ENCODE data around the gene PLA2R1. TPM values are rescaled to one million over a fixed set of nuclear protein-coding genes. Genes with fewer than 3 reads are reported as not detected.

The PLA2R1 gene
- total RNA-seq, 2 experiments from 2014 or later: not detected

DNA sequence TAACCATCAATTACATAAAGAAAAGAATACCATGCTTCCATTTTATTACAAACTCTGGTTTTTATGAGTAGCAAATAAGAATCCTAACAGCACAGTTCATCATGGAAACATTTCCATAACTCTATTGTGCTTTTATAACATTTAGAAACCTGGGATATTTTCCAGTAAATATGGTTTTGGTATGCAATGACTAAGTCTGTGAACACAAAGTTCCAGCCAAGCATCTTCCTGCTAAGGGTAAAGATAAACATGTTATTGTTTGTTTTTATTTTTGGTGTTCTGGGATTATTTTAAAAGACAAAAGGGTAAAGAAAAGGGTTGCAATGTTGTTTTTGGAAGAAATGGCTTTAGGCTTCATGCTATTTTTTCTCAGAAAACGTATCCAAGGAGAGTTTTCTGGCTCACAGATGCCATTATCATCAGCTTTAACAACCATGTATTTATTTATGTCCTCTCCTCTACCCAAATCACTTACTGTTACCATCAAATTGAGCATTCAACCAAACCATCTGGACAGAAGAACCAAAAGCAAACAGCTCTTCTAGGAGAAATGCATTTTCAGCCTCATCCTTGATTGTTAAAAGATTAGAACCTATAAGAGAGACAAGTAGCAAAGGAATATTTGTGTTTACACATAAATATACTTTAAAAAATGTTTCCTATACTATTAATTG is 116.0 kb downstream of the PLA2R1 start:
- ChIA-PET POLR2A (no interaction called here), CTCF (no interaction called here)

DNA sequence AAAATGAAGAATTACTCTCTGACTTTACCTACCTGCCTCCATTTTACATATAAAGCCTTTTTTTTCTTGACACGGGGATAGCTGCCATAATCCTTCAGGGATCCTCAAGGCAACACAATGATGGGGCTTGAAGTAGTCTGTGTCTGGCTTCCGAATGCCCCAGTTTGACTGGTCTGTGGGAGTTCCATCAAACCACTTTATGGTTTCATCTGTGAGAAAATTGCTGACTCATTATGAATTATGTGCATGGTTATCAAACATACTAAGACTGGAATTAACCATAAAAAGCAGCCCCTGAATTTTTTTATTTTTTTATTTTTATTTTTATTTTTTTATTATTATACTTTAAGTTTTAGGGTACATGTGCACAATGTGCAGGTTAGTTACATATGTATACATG is 117.5 kb downstream of the PLA2R1 start:
- ChIA-PET CTCF (no interaction called here), POLR2A (no interaction called here)

DNA sequence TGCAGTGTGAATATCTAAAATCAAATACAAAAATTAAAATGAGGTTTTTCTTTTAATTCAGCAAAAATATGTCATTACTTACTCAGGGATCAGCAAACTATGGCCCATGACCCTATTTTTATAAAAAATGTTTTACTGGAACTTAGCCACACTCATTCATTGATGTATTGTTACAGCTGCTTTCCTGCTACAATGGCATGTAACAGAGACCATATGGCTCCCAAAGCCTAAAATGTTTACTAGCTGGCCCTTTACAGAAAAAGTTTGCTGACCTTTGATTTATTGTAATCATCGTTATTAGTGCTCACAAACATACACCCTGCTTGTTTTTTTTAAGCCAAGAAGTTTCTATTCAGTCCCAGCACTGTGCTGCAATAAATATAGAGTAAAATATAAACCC is 120.3 kb downstream of the PLA2R1 start:
- CTCF ChIA-PET: no interaction called here

DNA sequence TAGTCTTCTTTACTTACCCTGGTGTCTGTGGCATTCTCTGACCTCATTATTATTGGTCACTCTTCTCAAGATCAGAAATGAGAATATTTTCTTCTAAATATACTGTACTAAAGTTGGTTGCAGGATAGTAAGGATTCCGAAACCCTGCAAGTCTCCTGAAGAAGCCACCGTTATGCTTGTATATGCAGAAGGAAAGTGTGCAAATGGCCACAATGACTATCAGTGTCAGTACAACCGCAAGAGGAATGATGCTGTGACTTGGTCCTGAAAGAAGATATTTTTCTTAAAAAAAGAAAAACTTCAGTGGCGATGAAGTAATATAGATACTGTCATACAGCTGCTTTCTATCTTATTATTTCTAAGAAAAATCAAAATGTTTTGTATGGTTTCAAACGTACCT is 120.7 kb downstream of the PLA2R1 start:
- CTCF ChIA-PET: no interaction called here
- POLR2A ChIA-PET: no interaction called here

More for the DNA sequence above, 120.3 kb downstream of the PLA2R1 start:
- POLR2A ChIA-PET: no interaction called here

DNA sequence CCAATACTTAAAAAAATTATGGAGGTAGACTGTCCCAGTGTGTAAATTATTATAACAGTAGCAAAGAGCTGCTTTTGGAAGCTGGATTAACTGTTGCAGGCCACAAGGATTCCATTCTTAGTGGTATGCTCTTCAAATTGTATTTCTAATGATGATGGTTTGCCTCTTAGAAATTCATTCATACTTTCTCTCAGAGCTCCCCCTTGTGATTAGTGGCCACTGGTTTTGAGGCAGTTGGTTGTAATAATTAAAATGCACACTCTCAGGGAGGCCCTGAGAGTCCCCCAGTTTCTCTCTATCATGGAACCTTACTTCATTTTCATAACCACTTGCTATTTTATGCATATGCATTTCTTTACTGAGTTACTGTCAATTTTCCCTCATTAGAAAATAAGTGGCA is 122.5 kb downstream of the PLA2R1 start:
- ChIA-PET CTCF (no interaction called here), POLR2A (no interaction called here)

DNA sequence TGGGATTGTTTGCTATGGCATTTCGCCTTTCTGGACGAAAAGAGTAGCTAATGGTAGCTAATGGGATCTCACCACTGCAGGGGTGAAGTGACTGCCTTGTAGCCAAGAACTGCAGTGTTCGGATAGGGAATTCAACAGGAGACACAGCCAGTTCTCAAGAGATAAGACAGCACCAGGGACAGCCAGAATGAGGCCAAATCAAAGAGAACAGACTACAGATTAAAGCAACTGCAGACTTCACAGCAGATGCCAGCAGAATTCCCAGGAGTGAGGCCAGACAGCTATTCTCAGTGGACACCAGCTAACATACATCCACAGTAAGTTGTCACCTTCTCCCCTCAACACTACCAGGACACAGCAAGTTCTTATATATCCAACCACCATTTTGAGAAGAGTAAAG is 124.0 kb downstream of the PLA2R1 start:
- CTCF ChIA-PET: no interaction called here
- POLR2A ChIA-PET: no interaction called here

DNA sequence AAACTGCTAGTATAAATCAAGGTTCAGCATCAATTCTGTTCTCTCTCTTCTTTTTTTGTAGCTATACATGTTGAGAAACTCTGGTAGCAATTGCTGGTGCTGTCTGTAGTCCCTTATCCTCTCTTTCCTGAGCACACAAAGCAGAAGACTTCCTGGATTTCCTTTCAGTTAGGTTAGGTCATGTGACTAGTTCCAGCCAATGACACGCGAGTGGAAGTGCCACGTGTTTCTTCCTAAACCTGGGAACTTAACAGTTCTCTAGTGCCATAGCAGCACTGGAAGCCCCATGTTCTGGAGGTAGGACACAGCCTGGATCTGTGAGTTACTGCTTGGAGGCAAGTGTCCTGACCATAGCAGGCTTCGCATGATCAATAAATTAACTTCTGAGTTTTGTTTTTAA is 125.9 kb downstream of the PLA2R1 start:
- CTCF ChIA-PET: no interaction called here

DNA sequence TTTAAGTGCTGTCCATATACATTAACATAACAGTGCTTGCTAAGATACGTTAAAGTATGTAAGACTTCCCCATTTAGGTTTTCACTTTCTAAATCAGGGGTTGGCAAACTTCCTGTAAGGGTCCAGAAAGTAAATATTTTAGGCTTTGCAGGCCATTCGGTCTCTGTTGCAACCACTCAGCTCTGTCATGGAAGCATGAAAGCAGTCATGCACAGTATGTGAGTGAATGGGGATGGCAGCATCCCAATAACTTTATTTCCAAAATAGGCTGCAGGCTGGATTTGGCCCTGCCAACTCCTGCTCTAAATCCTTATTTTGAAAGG is 128.7 kb downstream of the PLA2R1 start:
- CTCF ChIA-PET: no interaction called here

More for the DNA sequence above, 125.9 kb downstream of the PLA2R1 start:
- POLR2A ChIA-PET: no interaction called here

DNA sequence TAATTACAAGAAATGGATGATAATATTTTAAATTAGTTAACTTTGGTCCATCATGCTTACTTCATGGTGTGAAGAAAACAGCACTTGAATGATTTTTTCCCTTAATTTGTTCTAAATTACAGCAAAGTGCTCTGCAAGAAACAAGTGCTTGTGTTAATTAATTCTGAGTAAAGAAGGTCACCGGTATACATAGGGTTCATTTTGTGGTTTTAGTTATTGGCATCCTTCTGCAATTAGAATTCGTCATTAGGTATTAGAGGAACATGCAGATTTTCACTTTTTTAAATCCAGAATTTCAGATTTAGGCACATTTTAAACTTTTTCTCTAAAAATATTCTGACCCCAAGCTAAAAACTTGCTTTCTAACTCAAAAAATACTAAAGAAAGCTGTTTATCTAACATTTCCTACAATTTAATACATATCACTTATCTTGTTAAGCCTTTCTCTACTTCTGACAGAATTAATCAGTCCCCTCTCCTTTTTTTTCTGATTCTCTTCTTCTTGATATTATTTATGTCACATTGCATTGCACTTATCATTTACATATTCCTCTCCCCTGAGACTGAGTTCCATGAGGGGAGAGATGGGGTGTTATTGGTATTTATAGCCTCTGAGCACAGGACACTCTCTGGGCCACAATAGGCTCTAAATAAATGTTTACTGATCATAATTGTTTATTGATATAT is 129.2 kb downstream of the PLA2R1 start:
- ChIA-PET CTCF (no interaction called here), POLR2A (no interaction called here)

More for the DNA sequence above, 128.7 kb downstream of the PLA2R1 start:
- POLR2A ChIA-PET: no interaction called here

DNA sequence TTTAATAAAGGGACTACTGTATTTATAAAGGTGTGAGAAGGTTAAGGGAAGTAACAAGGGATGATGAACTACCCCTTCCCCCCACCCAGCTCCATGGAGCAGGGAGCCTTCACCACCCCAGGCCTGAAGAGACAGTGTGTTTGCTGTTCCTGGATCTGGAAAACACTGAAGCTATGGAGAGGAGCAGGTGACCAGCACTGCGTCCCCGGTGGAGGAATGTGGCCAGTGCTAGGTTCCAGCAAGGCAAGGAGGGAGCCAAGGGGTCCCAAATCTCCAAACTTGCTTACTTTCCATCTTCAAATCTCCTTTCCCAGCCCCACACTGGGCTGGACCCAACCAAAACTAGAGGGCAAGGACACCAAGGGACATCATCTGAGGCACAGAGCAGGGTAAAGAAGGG is 135.7 kb downstream of the PLA2R1 start:
- ChIA-PET POLR2A (no interaction called here), CTCF (no interaction called here)

DNA sequence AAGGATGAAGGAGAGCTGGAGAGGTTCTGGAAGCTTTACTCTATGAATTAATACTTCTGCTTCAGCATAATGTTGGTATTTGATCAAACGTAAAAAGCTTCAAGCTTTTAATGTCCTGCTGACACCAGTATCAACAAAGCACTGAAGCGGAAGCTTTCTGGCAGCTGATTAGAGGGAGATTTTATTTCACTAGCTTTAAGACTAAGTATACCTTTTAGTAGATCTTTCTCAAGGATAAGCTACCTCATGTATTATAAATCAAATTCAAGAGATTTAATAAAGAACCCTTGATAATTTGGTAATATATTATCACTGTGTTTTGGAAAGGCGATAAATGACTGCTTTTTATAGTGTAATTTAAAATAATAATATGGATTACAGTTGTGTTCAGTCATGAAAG is 136.4 kb downstream of the PLA2R1 start:
- CTCF ChIA-PET: no interaction called here
- POLR2A ChIA-PET: no interaction called here

DNA sequence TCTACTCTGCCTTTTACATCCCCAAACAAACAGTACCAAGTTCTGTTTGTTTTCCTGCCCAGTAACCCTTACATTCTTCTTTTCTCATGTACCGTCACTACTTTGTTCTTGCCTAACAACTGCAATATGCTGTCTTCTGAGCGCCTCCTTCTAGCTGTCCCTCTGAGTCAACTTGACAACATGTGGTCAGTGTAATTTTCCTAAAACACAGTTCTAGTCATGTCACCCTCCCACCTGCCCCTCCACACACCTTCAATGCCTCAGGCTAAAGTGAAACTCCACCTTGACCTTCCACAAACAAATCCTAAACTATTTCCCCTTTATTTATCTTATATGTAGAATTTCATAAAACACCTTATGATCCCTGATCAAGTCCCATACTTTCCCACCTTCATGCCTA is 139.9 kb downstream of the PLA2R1 start:
- POLR2A ChIA-PET: no interaction called here

DNA sequence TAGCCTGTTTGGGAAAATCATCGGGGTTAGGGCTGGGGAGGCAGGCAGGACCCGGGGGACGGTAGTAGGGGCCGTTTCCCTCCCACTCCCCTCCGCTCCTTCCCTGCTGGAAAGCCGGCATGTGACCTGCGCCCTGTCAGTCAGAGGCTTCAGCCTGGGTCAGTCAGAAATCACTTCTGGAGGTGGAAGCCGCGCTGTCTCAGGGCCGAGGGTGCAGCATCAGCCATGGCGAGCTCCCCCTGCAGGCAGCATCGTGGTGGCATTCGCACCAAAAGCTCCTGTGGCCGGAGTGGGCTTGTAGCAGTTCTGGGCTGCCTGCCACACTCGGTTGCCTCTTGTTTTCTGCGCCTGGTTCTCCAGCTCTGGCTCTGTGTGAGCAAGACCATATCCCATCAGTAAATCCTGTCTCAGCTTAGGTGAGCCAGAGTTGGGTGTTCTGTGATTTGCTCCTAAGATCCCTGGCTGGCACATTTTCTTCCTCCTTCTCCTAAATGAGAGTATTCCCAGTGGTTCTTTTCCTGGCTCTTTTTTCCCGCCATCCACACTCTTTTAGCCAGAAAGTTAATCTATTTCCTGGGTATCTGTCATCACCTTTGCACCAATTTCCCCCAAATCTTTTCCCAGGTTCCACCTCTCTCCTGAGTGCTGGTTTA is 140.5 kb downstream of the PLA2R1 start:
- CTCF ChIA-PET: interaction anchor here (0.9 to 1.8 kb wide), 5 partner anchors 10 to 113 kb away, joined by 3 to 5 read pairs (median 4); no protein-coding TSS in a partner anchor
- POLR2A ChIA-PET: no interaction called here

More for the DNA sequence above, 139.9 kb downstream of the PLA2R1 start:
- CTCF ChIA-PET: interaction anchor here (0.9 to 1.5 kb wide), 2 partner anchors 17 to 27 kb away, joined by 3 to 4 read pairs; no protein-coding TSS in a partner anchor

DNA sequence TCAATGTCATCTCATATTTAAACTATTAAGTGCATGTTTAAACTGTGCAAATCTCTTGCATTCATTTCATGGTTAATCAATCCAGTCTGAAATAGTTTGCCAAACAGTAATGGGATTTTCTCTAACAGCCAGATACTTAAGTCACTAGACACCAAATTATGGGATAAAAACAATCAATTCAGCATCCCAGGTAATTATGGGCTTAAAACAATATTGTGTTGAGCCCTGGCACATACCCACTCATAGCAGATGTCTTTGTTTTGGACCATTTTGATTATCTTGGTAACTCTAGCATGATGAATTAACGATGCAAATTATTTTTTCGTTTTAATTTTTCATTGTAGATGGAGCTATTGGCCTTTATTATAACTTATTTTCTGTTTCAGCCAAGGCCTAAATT is 145.9 kb downstream of the PLA2R1 start:
- CTCF ChIA-PET: no interaction called here
- POLR2A ChIA-PET: no interaction called here

DNA sequence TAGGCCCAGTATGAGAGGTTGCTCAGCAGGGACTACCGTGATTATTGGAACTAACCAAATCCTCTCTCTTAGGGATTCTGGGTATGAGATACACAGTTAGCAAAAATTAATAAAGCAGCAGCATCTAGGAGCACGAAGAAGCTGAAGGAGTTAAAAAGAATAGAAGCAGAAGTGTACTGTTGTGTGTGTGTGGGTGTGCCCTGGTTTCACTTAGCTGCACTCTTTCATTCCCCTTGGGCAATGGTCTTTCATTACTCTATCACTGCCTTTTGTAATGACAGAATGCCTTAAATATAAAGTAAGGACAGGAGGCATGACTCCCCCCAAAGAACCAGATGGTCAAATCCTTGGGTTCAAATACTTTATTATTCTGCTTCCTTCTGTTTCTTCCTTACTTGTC is 148.5 kb downstream of the PLA2R1 start:
- ChIA-PET CTCF (no interaction called here), POLR2A (no interaction called here)

DNA sequence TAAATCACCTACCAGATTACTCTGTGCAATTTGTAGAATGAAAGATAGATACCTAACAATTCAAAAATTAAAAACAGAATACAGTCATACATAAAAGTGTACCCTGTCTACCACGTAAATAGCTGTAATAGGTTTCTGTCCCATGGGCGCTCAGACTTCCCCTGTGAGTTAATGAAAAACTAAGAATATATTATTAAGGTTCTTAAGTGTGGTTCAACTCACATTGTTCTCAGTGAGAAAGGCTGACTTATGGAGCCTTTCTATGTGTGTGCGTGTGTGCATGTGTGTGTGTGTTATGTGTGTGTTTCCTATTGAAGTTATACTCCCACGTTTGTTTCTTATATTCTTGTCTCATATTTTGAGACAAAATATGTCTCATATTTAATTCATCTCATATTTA is 149.8 kb downstream of the PLA2R1 start:
- ChIA-PET CTCF (no interaction called here), POLR2A (no interaction called here)

DNA sequence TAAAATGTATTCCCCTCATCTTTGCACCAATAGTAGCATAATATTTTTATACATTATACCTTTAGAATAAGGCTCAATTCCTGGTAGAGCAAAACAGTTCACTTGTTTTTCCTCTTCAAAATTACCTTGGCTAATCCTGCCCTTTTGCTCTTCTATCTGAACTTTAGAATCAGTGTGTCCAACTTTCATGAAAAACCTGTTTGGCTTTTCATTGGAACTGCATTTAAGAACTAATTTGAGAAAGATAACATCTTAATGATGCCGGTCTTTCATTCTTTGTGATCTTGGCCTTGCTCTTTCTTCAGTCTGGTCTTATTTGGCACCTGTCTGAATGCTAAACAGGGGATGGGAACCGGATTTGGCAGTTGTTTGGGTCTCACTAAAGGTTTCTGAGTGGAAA is 151.5 kb downstream of the PLA2R1 start:
- CTCF ChIA-PET: no interaction called here
- POLR2A ChIA-PET: no interaction called here

DNA sequence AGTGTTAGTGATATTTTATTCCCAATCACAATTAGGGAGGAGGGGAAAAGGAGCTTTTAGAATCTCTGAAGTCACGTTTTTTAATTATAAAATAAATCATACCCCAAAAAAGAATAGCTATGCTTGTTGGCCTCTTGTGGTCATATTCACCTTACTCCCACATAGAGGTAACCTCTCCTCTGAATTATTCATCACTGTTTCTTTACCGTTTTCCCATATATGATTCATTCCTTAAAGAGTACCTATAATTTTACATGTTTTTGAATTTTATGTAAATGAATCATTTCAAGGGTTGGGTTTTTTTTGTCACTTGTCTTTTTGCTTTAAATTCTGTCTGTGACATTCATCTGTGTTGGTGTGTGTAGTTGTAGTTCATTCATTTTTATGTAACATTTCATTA is 153.8 kb downstream of the PLA2R1 start:
- ChIA-PET CTCF (no interaction called here), POLR2A (no interaction called here)

DNA sequence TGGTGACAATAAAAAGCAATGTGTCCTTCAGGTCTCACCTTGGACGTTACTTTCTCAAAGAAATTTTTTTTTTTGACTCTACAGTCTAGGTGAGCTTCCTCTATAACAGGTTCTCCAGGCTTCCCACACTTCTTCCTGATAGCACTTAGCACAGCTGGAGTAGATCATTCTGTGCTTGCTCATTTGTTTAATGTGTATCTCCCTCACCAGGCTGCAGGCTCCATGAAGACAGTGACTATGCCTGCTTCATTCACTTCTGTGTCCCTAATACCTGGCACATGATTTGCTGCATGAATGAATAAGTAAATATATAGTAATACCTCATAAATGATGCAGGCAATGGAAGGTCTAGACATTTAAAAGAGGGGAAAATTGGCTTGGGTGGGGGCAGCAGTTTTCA is 154.5 kb downstream of the PLA2R1 start:
- POLR2A ChIA-PET: no interaction called here
- CTCF ChIA-PET: no interaction called here

DNA sequence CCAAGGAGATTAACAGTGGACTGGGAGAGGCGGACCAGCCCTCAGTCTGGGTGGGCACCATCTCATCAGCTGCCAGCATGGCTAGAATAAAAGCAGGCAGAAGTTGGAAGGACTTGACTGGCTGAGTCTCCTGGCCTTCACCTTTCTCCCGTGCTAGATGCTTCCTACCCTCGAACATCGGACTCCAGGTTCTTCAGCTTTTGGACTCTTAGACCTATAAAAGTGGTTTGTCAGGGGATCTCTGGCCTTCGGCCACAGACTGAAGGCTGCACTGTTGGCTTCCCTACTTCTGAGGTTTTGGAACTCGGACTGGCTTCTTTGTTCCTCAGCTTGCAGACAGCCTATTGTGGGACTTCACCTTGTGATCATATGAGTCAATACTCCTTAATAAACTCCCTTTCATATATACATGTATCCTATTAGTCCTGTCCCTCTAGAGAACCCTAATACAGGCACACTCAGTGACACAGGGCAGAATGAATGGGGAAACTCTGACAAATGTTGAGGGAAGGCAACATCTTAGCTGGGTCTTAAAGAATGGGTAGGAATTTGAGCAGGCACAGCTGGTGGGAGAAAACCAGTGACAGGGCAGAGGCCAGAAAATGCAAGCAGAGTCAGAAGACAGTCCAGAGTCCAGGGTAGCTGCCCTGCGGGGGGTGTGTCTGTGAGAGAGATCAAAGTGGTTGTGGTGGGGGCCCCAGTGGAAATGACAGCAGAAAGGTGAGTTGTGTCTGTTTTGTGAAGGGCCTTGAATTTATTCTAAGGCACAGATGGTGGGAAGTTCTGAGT is 156.3 kb downstream of the PLA2R1 start:
- CTCF ChIA-PET: interaction anchor here (1.0 to 1.4 kb wide), 3 partner anchors 11 to 18 kb away, joined by 4 read pairs; no protein-coding TSS in a partner anchor

DNA sequence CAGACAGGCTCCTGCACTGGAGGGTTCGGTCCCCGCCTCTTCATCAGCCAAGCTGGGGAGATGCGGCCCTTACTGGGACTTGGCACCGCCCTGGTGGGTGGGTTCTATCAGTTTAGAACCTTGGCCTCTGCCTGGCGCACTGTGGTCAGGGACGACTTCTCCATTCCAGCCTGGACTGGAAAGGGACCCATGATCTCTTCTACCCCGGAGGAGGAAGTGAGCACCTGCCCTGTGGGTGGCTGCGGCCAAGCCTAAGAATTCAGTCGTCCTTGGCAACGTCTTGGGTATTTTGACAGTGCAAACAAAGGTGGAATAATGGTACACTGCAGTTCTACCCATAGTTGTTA is 157.5 kb downstream of the PLA2R1 start:
- ChIA-PET CTCF (interaction anchor here (1.0 to 1.4 kb wide), 3 partner anchors 9 to 29 kb away, joined by 3 to 4 read pairs (median 4); no protein-coding TSS in a partner anchor), POLR2A (interaction anchor here (0.6 to 2.0 kb wide), 4 partner anchors 10 to 537 kb away, joined by 3 to 8 read pairs (median 6); no protein-coding TSS in a partner anchor)

More for the DNA sequence above, 156.3 kb downstream of the PLA2R1 start:
- POLR2A ChIA-PET: no interaction called here
